Left ventricle myocardium inferior (tissue), 1 donor: ENCODE measurements around the gene ANO2. TPM values are rescaled to one million over a fixed set of nuclear protein-coding genes. Genes with fewer than 3 reads are reported as not detected.

ENCODE experiments used
- DNase-seq: peaks from one replicate; pipeline ENCODE4 v3.0.0-alpha.2; 2020
- H3K27ac ChIP-seq: fragments of 200-600 bp; replicated peaks from 2 replicates; pipeline ENCODE4 v1.8.0; 2021
- H3K27me3 ChIP-seq: fragments of 200-600 bp; 2 replicates; pipeline ENCODE4 v1.8.0; 2021; ENCODE audit warnings: low read depth
- H3K36me3 ChIP-seq: fragments of 200-600 bp; 2 replicates; pipeline ENCODE4 v1.8.0; 2021
- H3K4me1 ChIP-seq: fragments of 200-600 bp; 2 replicates; pipeline ENCODE4 v1.8.0; 2021
- H3K4me3 ChIP-seq: fragments of 200-600 bp; 2 replicates; pipeline ENCODE4 v1.8.0; 2021; ENCODE audit warnings: mild to moderate bottlenecking, moderate library complexity
- H3K9me3 ChIP-seq: fragments of 200-600 bp; replicated peaks from 2 replicates; pipeline ENCODE4 v1.8.0; 2021
- intact Hi-C: fragments of 100-400 bp; cut with micrococcal nuclease; formaldehyde crosslinking; loops from one replicate; pipeline ENCODE4 v1.11.0; 2022
- total RNA-seq: library from RNA; stranded (reverse); fragmentation: NEBNext Ultra II Directional; extraction: Animal tissue kit (Norgen Biotek cat#: 25700); gene quantifications from one replicate; pipeline ENCODE4 v1.2.1, GENCODE V29; 2021
- TF ChIP-seq, protein P1 (sequence below): fragments of 200-600 bp; IDR thresholded peaks from 2 replicates; pipeline ENCODE4 v1.8.0; 2021; ENCODE audit warnings: antibody characterized with exemption, mild to moderate bottlenecking, borderline replicate concordance
- donor health status: DM: no; HTN: yes; CAD: no; lungs with severe emphysema.

ANO2 gene
- total RNA-seq, 1 donor from 2014 or later = 13.0 TPM

DNA sequence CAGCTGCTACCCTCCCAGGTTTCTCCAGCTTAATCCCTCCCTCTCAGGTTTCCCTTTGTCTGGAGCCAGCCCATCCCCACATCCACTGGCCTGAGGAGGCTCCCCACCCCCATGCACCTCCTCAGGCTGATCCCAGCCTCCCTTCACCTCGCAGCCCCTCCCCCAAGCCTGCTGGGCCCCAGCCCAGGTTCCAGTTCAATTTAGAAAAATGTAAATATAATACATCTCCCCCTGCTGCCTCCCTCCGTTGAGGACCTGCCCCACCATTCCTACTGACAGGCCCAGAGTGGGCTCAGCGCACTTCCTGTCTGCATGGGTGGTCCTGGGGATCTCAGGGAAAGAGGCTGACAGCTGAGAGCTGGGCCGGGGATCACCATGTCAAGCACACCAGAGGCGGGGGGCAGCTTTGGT is 357.3 kb downstream of the ANO2 start:
- H3K9me3 ChIP-seq = no peaks in the 10 kb centered on the region
- no peak overlapping the region for H3K4me3 ChIP-seq
- H3K36me3 ChIP-seq = no peaks in the 10 kb centered on the region
- TF ChIP-seq, protein P1, sequence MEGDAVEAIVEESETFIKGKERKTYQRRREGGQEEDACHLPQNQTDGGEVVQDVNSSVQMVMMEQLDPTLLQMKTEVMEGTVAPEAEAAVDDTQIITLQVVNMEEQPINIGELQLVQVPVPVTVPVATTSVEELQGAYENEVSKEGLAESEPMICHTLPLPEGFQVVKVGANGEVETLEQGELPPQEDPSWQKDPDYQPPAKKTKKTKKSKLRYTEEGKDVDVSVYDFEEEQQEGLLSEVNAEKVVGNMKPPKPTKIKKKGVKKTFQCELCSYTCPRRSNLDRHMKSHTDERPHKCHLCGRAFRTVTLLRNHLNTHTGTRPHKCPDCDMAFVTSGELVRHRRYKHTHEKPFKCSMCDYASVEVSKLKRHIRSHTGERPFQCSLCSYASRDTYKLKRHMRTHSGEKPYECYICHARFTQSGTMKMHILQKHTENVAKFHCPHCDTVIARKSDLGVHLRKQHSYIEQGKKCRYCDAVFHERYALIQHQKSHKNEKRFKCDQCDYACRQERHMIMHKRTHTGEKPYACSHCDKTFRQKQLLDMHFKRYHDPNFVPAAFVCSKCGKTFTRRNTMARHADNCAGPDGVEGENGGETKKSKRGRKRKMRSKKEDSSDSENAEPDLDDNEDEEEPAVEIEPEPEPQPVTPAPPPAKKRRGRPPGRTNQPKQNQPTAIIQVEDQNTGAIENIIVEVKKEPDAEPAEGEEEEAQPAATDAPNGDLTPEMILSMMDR = no peak
- no peak for DNase-seq
- intact Hi-C loops = no loop called here
- H3K4me1 ChIP-seq = peaks cover 45% of the 10 kb centered on the region
- H3K27me3 ChIP-seq = no peaks in the 10 kb centered on the region
- no peak overlapping the region for H3K27ac ChIP-seq

DNA sequence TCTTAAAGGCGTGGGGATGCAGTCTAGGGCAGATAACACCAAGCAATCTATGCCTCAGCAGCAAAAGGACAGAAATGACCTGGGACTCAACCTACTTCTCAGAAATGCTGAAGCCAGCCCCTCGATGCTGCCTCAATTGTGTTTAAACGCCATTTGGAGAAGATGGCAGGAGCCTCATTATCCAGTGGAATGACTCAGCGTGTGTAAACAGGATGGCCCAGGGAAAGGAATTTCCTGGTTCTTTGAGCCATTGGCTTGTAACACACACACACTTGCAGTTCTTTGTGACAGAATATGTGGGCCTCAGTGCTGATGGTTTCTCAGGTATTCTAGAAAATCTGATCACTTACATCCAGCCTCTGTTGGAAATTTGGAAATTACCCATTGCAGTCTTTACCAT is 358.9 kb downstream of the ANO2 start:
- intact Hi-C loops = no loop called here
- TF ChIP-seq, protein P1 = no peak
- Histone ChIP-seq H3K27me3 (no peaks in the 10 kb centered on the region), H3K4me3 (no peak overlapping the region), H3K9me3 (no peaks in the 10 kb centered on the region), H3K36me3 (no peaks in the 10 kb centered on the region), H3K4me1 (peaks cover 57% of the 10 kb centered on the region), H3K27ac (peak overlapping the region; percentile 72)
- DNase-seq = no peak

DNA sequence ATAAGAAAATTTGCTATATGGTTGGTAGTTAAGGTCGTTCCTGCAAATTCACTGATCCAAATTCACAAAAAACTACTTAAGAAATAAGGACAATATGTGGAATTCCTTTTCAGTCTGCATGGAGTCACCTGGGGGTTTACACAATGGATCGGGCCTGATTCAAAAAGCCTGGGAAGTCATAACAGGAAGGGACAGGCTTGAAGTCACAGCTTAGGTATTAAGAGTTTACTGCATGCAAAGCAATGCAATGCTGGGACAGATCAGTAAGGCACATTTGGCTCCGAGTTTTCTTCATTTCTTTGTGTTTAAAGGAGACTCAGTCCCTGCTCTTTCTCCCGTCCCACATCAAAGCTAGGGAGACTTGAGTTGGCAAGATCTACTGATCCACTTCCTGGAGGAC is 359.9 kb downstream of the ANO2 start:
- no peaks in the 10 kb centered on the region for H3K9me3 ChIP-seq
- no peaks in the 10 kb centered on the region for H3K27me3 ChIP-seq
- DNase-seq = no peak
- H3K4me3 ChIP-seq = no peak overlapping the region
- TF ChIP-seq, protein P1 = no peak
- no peaks in the 10 kb centered on the region for H3K36me3 ChIP-seq
- peaks cover 68% of the 10 kb centered on the region for H3K4me1 ChIP-seq
- peak overlapping the region; percentile 72 for H3K27ac ChIP-seq
- intact Hi-C loops = no loop called here

DNA sequence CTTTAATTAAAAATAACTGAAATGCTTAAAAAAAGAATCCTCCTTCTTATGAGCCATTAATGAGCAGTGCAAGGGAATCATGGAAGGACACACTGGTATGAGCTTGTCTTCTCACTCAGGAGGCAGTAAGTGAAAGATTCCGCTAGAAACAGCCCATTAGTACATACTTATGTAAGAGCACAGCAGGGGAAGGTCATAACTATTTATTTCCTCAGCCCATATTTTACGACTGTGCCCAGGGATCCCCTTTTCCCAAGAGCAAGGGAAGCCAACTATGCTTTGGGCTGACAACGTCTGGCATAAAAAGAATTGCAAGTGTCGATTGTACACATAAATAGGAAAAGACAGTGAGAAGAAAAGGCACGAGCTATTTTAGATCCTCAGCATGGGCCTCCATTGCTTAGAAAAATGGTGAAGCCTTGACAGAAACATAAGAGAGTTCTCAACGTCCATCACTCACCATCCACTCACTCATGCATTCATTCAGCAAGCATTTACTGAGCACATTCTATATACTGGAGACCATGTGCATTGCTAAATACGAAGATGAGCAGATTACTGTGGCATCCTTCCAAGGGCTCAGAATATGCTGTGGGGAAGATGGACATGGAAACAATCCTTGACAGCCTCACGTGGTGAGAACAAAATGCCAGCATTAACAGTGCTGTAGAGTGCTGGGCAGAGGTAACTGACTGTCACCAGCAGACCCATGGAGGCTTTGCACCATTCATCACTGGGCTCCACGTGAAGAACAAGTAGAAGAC is 360.5 kb downstream of the ANO2 start:
- H3K4me3 ChIP-seq = no peak overlapping the region
- peaks cover 74% of the 10 kb centered on the region for H3K4me1 ChIP-seq
- H3K9me3 ChIP-seq = no peaks in the 10 kb centered on the region
- TF ChIP-seq, protein P1 = no peak
- DNase-seq = no peak
- H3K27ac ChIP-seq = peak overlapping the region; percentile 72
- intact Hi-C loops = no loop called here
- no peaks in the 10 kb centered on the region for H3K36me3 ChIP-seq
- H3K27me3 ChIP-seq = no peaks in the 10 kb centered on the region

DNA sequence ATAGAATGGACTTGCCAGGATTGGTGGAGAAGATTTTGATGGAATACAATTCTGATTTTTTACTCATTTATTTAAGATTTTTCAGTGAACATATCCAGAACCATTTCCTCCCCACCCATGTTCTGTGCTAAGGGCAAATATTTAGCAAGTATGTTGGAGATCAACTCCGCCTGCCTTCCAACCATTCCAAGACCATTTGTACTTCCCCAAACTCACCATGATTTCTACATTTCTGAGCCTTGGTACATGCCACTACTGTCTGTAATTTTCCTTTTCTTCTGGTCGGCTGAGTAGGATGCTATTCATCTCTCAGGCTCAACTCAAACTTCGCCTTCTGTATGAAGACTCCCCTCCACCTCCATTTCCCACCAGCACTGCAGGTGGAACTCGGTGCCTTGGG is 362.5 kb downstream of the ANO2 start:
- Histone ChIP-seq H3K9me3 (no peaks in the 10 kb centered on the region), H3K27ac (peak overlapping the region; percentile 84), H3K4me1 (peaks cover 89% of the 10 kb centered on the region), H3K4me3 (no peak overlapping the region), H3K27me3 (peaks cover 9% of the 10 kb centered on the region), H3K36me3 (no peaks in the 10 kb centered on the region)
- intact Hi-C loops = no loop called here
- DNase-seq = no peak
- TF ChIP-seq, protein P1 = no peak
